ENCODE results near the gene CLTB. TPM values are rescaled to one million over a fixed set of nuclear protein-coding genes. Genes with fewer than 3 reads are reported as not detected.
A peak's percentile ranks its signal among the peaks of the same experiment; 100 is the strongest.

Gene CLTB
- total and polyA plus RNA-seq, 10 donors, result 51.9 to 98.4 (median 63.9) TPM

DNA sequence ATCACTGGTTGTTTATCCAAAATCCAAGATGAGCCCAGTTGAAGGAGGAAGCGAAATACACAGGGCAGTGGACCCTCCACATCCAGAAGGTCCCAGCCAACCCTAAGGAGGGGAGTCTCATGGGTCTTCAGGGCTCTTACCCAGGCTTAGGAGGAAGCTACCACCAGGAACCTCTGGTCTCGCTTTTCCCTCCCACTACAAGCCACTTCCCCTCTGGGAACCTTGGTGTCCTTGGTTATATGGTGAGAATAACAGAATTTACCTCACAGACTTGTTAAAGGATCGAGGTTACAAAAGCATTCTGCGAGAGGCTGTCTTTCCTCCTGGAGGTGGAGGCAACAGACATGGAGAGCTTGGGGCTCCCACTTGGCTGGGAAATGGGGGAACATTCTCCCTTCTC lies 24.3 kb downstream of the CLTB start:
- Histone ChIP-seq H3K36me3 (peaks cover 0 to 68% (median 22%) of the 10 kb centered on the region in 6 donors), H3K9me3 (no peaks in the 10 kb centered on the region), H3K27ac (peak overlapping the region in 3 of 8 donors; percentile 56 to 98 (median 97)), H3K4me3 (no peak overlapping the region), H3K4me1 (peaks cover 12 to 48% (median 27%) of the 10 kb centered on the region in 6 donors), H3K27me3 (replicated peaks in 1 of 7) (no peaks in the 10 kb centered on the region)
- DNase-seq, result peak; percentile 42
- WGBS, 5 donors, result 47 to 77% (median 67%) methylated on average over 4 of the region's 4 CpGs
- intact Hi-C loops (cut with DNase I; ENCODE audit: low total_unique reads), result no loop called here
- TF ChIP-seq POLR2A (IDR thresholded peaks at IDR 0.05) (no peak), POLR2AphosphoS5 (IDR thresholded peaks at IDR 0.05) (no peak)
- TF ChIP-seq, protein P1, sequence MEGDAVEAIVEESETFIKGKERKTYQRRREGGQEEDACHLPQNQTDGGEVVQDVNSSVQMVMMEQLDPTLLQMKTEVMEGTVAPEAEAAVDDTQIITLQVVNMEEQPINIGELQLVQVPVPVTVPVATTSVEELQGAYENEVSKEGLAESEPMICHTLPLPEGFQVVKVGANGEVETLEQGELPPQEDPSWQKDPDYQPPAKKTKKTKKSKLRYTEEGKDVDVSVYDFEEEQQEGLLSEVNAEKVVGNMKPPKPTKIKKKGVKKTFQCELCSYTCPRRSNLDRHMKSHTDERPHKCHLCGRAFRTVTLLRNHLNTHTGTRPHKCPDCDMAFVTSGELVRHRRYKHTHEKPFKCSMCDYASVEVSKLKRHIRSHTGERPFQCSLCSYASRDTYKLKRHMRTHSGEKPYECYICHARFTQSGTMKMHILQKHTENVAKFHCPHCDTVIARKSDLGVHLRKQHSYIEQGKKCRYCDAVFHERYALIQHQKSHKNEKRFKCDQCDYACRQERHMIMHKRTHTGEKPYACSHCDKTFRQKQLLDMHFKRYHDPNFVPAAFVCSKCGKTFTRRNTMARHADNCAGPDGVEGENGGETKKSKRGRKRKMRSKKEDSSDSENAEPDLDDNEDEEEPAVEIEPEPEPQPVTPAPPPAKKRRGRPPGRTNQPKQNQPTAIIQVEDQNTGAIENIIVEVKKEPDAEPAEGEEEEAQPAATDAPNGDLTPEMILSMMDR (IDR thresholded peaks at IDR 0.05 in 8 of 11, conservative IDR thresholded peaks at IDR 0.05 in 3 of 11), result no peak

DNA sequence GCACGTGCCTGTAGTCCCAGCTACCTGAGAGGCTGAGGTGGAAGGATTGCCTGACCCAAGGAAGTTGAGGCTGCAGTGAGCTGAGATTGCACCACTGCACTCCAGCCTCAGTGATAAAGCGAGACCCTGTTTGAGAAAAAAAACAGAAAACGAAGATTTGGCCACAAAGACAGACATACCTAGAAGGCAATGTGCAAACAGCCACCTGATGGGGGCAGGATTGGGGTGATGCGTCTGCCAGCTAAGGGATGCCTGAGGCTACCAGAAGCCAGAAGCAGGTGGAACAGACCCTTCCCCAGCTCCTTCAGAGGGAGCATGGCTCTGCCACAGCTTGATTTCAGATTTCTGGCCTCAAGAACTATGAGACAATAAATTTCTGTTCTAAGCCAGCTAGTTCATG lies 24.9 kb downstream of the CLTB start:
- 81 to 96% (median 92%) methylated on average over 4 of the region's 4 CpGs for WGBS, 5 donors

DNA sequence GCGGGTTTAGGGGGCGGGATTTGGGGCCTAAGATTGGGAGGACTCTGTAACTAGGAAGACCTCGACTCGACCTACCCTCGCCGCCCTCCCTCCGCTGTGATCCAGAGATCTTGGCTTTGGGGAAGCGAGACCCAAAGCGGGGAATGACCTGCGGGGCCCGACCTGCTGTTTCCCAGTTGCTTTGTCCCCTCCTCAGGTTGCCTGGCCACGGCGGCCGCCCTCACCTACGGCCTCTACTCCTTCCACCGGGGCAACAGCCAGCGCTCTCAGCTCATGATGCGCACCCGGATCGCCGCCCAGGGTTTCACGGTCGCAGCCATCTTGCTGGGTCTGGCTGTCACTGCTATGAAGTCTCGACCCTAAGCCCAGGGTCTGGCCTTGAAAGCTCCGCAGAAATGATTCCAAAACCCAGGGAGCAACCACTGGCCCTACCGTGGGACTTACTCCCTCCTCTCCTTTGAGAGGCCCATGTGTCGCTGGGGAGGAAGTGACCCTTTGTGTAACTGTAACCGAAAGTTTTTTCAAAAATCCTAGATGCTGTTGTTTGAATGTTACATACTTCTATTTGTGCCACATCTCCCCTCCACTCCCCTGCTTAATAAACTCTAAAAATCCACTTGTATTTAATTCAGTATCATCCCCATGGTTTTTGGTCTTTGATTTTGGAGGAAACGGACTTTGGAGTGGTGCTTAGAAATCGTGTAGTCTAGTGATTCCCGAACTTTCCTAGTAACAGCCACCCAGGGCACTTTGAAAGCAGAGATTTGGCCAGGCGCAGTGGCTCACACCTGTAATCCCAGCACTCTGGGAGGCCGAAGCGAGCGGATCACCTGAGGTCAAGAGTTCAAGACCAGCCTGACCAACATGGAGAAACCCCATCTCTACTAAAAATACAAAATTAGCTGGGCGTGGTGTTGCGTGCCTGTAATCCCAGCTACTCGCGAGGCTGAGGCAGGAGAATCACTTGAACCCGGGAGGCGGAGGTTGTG lies 26.9 kb downstream of the CLTB start:
- peak in 2 of 3 donors; percentile 54 to 79 for TF ChIP-seq POLR2A (IDR thresholded peaks at IDR 0.05)
- TF ChIP-seq, protein P1 (IDR thresholded peaks at IDR 0.05 in 8 of 11, conservative IDR thresholded peaks at IDR 0.05 in 3 of 11), result no peak
- TF ChIP-seq POLR2AphosphoS5 (IDR thresholded peaks at IDR 0.05), result peak; percentile 90 to 93 (median 92)
- Histone ChIP-seq H3K27me3 (replicated peaks in 1 of 7) (no peaks in the 10 kb centered on the region), H3K4me1 (peaks cover 12 to 61% (median 37%) of the 10 kb centered on the region in 6 donors), H3K4me3 (peak overlapping the region; percentile 66 to 99 (median 95)), H3K36me3 (peaks cover 0 to 67% (median 36%) of the 10 kb centered on the region in 6 donors), H3K27ac (peak overlapping the region; percentile 88 to 98 (median 97)), H3K9me3 (no peaks in the 10 kb centered on the region)
- intact Hi-C loops (cut with DNase I; ENCODE audit: low total_unique reads), result no loop called here
- DNase-seq, result peak; percentile 74
- WGBS, 5 donors, result 25 to 40% (median 27%) methylated on average over 29 to 41 of the region's 41 CpGs

More for the DNA sequence above, 24.9 kb downstream of the CLTB start:
- Histone ChIP-seq H3K4me1 (peaks cover 12 to 53% (median 32%) of the 10 kb centered on the region in 6 donors), H3K4me3 (no peak overlapping the region), H3K27me3 (replicated peaks in 1 of 7) (no peaks in the 10 kb centered on the region), H3K9me3 (no peaks in the 10 kb centered on the region), H3K36me3 (peaks cover 0 to 67% (median 22%) of the 10 kb centered on the region in 6 donors), H3K27ac (peak overlapping the region in 3 of 8 donors; percentile 56 to 98 (median 97))
- TF ChIP-seq POLR2AphosphoS5 (IDR thresholded peaks at IDR 0.05) (no peak), POLR2A (IDR thresholded peaks at IDR 0.05) (no peak)
- TF ChIP-seq, protein P1 (IDR thresholded peaks at IDR 0.05 in 8 of 11, conservative IDR thresholded peaks at IDR 0.05 in 3 of 11), result no peak
- intact Hi-C loops (cut with DNase I; ENCODE audit: low total_unique reads), result no loop called here
- peak; percentile 30 for DNase-seq
